ENCODE data around the gene COL9A3. TPM values are rescaled to one million over a fixed set of nuclear protein-coding genes. Genes with fewer than 3 reads are reported as not detected.
A peak's percentile ranks its signal among the peaks of the same experiment; 100 is the strongest.
"Not testable (repeated sequence)": the region's sequence is repeated elsewhere in the genome, so short reads cannot be mapped to it uniquely, and the experiment has no call there.

Gene COL9A3
- polyA plus RNA-seq, 12 donors, result 4.5 to 24.9 (median 11.0) TPM; not detected in 1

- not testable (repeated sequence) for DNase-seq
Measured at GRCh38 chr20:62853304-62853703, 36.5 kb downstream of the COL9A3 start.

DNA sequence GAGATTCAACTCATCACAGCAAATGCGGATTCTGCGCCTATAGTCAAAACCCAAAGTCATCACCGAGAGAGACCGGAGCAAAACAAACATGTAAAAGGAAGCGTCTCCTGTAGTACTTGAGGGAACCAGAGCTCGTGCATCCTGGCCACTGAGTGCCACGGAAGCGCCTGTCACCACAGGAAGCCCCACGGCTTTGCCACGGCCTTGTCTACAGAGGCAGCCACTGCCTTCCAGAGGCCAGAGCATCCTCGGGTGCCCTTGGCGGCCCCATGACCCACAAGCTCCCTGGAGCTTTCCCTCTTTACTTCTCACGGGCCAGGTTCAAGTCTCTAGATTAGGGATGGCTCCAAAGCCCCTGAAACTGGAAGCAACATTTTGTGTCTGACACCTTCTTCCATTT lies 37.3 kb downstream of the COL9A3 start:
- DNase-seq, result no peak

DNA sequence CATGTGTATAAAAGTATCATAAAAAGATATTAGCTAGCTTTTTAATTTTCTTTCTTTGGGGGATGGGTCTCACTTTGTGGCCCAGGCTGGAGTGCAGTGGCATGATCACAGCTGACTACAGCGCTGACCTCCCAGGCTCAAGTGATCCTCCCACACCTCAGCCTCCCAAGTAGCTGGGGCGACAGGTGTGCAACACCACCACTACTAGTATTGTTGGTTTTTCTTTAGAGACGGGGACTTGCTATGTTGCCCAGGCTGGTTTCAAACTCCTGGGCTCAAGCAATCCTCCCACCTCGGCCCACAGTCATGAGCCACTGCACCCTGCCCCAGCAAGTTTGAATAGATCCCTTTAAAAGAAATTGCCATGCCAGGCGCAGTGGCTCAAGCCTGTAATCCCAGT lies 38.3 kb downstream of the COL9A3 start:
- DNase-seq, result no peak

DNA sequence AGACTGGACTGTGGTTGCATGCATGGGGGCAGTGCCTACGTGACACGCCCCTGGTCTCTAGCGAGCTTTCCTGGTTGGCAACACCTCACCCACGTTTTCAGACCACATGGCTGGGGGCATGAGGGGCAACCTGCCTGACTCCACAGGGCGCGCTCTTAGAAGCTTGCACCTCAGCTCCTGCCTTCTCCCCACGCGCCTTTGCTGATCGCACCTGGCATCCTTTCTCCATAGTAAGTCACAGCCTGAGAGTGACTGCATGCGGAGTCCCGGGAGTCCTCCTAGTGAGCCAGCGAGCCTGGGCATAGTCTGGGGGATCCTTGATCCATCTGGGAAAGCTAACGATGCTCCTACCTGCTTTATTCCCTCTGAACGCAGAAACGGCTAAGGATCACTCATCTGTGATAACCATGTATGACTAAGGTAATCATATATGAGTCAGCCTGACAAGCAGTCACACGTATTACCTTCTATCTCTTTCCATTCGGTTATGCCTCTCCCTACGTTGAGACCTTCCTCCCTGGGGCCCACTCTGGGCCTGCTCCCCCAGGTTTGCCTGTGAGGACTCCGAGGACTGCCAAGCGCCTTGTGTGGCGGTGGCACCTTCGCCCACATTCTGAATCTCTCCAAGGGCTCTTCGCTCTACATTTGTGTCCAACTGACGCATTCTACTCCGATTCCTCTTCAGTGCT lies 40.2 kb downstream of the COL9A3 start:
- no peak for DNase-seq

DNA sequence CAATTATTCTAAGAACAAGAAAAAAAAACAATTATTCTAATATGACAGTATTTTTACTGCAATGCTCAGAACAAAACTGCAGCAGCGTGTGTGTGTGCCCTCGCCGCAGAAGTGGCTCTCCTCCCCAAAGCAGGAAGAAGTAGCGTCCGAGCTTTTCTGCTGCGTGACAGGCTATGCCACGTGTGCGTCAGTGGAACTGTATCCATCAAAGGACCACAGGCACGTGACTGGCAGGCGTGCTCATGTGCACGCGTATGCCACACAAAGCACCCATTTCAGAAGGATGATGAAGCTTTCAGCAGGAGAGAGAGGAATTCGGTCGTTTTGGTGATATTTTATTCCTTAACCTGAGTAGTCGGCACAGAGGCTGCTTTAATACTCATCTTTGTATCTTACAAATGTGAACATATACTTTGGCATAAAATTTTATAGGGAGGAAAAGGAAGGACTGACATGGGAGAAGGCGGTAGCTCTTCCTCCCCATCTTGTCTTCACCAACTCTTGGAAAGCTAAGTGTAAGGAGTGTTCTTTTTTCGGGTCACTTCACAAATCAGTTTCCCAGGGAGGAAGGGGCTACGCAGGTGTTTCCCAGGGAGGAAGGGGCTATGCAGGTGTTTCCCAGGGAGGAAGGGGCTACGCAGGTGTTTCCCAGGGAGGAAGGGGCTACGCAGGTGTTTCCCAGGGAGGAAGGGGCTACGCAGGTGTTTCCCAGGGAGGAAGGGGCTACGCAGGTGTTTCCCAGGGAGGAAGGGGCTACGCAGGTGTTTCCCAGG lies 41.4 kb downstream of the COL9A3 start:
- no peak for DNase-seq

DNA sequence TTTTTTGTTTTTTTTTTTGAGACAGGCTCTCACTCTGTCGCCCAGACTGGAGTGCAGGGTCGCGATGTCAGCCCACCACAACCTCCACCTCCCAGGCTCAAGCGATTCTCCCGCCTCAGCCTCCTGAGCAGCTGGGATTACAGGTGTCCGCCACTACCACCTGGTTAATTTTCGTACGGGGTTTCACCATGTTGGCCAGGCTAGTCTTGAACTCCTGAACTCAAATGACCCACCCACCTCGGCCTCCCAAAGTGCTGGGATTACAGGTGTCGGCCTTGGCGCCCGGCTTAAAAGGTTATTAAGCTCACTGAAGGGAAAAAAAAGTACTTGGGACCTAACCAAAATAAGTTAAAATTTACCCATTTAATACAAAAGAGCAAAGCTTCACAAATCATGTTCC lies 42.9 kb downstream of the COL9A3 start:
- DNase-seq, result no peak

- DNase-seq, result peak; percentile 25
Measured at GRCh38 chr20:62860391-62860923, 43.6 kb downstream of the COL9A3 start.

DNA sequence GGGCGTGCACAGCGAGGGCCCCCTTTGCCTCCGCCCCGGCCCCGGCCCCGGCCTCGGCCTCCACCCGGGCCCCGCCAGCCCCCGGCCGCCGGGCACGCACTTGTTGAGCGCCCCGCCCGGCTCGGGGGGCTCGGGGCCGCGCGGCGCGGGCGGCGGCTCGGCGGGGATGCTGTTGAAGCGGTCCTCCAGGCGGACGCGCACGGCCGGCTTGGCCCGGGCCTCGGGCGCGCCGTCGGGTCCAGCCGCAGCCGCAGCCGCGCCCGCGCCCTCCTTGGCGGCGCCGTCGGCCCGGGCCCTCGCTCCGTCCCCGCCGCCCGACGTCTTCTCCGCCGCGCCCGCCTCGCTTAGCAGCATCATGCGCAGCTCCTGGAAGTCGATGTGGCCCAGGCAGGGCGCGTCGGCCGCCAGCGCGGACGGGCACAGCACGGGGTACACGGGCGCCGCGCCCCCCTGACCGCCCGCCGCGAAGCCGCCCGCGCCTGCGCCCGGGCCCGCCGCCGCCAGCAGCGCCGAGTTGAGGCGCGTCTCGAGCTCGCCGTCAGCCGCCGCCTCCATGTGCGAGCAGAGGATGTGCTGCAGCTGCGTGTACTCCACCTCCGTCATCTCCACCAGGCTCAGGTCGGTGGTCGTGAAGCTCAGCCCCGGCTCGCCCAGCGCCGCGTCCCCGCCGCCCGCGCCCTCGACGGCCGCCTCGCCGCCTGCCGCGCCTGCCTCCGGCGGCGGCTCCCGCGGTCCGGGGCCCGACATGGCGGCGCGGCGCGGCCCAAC lies 44.3 kb downstream of the COL9A3 start:
- DNase-seq, result no peak

- peak; percentile 76 for DNase-seq
Measured at GRCh38 chr20:62861726-62862336, 45.0 kb downstream of the COL9A3 start, which contains the start of gene TCFL5. Gene TCFL5, minus strand, starts transcription at chr20:62861822. Its CDS starts 152 bp downstream, at chr20:62861670.

DNA sequence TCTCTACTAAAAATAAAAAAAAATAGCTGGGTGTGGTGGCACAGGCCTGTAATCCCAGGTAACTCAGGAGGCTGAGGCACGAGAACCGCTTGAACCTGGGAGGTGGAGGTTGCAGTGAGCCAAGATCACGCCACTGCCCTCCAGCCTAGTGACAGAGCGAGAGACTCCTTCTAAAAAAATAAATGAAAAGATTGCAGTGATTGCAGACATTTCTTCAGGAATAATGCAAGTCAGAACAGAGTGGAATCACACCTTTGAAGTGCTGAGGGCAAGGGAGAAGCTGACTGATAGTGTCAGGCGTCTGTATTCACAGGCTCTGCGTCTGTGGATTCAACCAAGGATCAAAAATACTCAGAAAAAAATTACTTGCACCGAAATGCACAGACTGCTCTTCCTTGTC lies 47.4 kb downstream of the COL9A3 start:
- no peak for DNase-seq

DNA sequence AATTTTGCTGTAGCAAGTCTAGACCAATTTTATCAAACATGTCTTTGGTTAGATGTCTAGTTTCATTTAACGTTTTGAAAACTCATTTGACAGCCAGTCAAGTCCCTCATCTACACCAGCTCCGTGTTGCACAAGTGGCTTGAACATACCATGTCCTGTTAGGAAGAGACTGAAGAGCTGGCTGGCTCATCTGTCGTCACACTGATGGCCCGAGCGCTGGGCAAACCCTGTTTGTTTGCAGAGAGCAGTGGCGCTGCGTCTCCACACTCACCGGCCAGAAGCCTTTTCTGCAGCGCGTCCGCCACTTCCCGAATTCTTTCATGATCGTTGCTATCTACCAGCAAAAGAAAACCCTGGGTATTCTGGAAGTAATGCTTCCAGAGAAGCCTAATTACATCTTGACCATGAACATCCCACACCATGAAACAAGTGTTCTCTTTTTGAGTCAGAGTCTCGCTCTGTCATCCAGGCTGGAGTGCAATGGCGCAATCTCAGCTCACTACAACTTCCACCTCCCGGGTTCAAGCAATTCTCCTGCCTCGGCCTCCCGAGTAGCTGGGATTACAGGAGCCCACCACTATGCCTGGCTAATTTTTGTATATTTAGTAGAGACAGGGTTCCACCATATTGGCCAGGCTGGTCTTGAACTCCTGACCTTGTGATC lies 55.5 kb downstream of the COL9A3 start:
- DNase-seq, result no peak

GRCh38 chr20:62872862-62873261 lies 56.0 kb downstream of the COL9A3 start:
- DNase-seq, result no peak

- no peak for DNase-seq
Measured at GRCh38 chr20:62873280-62873679, 56.4 kb downstream of the COL9A3 start.

DNA sequence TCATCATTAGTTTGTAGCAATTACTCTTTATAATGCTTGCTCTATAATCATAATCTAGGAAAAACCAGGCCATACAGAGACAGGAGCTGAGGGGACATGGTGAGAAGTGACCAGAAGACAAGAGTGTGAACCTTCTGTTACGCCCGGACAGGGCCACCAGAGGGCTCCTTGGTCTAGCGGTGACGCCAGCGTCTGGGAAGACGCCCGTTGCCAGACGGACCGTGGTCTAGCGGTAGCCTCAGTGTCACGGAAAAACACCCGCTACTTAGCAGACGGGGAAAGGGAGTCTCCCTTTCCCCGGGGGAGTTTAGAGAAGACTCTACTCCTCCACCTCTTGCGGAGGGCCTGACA lies 56.8 kb downstream of the COL9A3 start:
- DNase-seq, result peak; percentile 58

DNA sequence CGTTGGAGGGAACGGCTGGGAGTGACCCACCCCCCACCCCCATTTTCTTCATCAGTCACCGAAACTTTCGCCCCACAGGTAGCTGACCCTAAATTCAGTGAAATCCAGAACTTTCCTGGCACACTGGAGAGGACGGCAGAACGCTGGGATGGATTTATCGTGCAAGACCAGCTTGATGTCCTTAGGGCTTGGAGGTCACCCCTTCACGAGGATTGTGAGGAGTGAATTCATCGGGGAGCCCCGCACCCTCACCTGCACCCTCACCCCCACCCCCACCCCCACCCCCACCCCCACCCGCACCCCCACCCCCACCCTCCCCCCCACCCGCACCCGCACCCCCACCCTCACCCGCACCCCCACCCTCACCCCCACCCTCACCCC lies 58.1 kb downstream of the COL9A3 start:
- DNase-seq, result no peak

GRCh38 chr20:62875419-62876361 lies 58.8 kb downstream of the COL9A3 start:
- peak; percentile 86 for DNase-seq

DNA sequence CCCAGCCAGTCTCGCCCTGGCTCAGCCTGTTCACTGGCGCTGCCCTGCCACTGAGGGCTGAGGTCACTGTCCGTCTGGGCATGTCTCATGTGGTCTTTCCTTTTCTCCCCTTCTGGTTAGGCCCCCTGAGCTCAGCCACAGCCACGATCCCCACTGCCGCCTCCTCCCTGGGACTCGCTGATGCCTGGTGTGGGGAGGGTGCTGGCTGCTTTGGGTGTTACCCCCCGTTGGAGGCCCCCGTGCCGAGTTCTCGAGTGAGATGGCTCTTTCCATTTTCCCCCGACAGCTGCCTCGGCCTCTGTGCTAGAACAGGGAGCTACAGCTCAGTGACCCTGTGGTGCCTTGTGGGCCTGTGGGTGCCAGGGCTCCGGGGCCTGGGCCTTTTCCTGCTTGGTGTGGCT lies 59.7 kb downstream of the COL9A3 start:
- no peak for DNase-seq

- DNase-seq, result peak; percentile 88
Measured at GRCh38 chr20:62876902-62877816, 60.3 kb downstream of the COL9A3 start.

Measured in muscle of arm (tissue), 12 donors.